ENCODE data around the gene RBBP4.

RBBP4 gene

DNA sequence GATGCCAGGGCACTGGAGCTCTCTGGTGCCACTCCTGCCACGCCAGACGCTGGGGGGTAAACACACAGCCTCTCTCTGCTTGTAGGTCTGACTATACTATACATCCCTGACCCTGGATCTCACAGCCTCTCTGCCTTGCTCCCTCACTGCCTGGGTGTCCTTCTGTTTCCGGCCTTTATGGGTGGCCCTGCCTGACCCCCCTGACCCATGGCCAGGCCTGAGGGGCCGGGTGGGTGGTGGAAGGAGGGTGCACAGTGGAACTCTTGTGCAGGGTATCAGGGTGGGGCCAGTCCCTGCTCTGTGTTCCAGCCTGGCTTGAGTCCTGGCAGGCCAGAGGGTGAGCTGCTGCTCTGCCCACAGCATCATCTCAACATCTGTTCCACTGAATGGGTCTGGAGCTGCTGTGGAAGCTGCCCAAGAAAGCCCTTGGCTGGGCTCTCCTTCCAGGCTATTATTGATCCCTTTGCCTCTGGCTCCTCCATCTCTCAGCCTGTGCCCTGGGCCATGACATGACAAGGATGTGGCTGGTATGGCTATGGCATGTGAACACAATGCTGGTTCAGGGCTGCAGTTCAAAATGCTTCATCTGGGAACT, 68.8 kb downstream of the RBBP4 start:
- no peak for DNase-seq (ENCODE audit: low read depth in 2 of 2)

DNA sequence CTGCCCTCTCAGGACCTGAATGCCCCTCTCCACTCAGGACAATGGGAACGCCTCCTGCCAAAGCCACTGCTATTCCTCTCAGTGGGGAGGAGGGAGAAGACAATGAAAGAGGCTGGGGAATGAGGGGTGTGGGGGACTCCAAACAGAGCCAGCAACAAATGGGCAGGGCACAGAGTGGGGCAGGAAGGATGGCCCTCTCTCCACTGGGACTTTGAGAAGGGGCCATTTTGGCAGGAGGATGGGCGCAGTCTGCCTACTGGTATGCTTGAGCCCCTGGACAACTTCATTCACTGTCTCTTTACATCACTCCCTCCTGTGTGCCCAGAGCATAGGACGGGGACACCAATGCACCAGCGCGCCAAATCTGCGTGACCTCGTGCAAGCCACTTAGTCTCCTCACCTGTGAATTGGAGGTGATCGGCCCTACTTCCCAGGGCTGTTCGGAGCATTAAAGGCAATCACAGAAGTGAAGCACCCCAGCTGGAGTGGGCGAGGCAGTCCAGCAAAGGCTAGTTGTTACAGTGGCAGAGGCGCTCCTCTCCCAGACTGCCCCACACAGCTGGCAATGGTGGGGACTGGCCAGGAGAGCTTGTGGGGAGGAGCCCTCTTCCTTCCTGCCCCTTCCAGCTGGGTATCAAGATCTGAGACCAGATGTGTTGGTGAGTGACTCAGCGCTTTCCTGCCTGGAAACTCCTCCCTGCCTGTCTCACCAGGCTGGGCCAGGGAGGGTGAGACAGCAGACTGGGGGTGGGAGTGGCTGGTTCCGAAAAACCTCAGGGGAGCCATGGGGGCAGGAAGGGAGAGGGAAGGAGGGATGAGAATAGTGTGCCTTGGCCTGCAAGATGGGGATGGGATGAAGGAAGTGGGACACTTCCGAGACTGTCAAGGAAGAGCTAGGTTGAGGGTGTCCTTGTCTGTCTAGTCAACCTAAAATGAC, 73.9 kb downstream of the RBBP4 start:
- DNase-seq (ENCODE audit: low read depth in 2 of 2): no peak

DNA sequence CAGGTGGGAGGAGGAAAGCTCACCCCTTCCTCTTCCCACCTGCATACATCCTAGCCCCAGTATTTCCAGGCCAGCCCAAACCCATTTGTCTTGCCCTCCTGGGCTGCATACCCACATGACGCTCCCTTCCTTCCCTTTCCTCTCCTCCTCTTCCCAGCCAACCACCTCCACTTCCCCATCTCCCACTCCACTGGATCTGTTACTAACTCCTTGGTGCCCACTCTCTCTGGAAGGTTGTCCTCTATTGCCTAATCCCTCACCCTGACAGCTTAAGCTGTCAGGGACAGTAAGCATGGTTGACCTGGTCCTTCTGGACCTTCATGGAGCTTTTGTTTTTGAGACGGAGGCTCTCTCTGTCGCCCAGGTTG, 74.6 kb downstream of the RBBP4 start:
- DNase-seq (ENCODE audit: low read depth in 2 of 2): no peak

DNA sequence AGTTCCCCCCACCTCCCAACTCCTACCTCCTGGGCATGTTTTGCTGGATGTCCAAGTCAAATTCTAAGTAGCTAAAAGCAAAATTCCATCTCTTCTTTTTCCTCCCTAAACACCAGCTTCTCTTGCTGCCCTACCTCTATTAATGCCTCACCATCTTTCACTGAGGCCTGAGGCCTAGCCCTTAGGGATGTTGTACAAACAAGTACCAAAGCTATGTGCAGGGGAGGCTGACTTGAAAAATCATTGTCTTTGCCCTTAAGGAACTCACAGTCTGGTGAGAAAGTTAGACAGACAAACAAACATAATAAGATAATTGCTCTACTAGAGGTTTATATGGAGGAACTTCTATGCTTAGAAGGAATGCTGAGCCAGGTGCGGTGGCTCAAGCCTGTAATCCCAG, 76.9 kb downstream of the RBBP4 start:
- DNase-seq (ENCODE audit: low read depth in 2 of 2): no peak

DNA sequence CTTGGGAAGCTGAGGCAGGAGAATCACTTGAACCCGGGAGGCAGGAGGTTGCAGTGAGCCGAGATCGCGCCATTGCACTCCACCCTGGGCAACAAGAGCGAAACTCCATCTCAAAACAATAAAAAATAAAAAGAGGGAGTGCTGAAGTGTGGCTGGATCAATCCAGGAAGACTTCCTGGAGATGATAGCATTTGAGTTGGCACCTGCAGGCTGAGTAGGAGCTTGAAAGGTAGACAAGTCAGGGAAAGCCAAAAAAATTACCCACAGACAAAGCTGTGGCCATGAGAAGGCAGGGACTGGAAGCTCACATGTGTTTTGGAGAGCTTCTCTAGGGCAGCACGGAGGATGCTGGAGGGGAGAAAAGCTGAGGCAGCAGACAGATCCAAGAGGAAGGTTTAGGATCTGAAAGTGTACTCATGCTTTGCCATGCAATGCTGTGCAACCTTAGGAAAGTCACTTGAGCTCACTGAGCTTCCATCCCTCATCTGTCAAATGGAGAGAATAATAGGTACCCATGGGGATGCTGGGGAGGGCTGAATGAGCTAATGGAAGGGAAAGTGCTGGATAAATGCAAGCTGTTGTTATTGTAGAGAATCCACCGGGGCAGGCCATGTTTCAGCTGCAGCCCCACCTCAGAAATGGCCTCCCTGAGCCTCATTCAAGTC, 77.5 kb downstream of the RBBP4 start:
- DNase-seq (ENCODE audit: low read depth in 2 of 2): no peak

DNA sequence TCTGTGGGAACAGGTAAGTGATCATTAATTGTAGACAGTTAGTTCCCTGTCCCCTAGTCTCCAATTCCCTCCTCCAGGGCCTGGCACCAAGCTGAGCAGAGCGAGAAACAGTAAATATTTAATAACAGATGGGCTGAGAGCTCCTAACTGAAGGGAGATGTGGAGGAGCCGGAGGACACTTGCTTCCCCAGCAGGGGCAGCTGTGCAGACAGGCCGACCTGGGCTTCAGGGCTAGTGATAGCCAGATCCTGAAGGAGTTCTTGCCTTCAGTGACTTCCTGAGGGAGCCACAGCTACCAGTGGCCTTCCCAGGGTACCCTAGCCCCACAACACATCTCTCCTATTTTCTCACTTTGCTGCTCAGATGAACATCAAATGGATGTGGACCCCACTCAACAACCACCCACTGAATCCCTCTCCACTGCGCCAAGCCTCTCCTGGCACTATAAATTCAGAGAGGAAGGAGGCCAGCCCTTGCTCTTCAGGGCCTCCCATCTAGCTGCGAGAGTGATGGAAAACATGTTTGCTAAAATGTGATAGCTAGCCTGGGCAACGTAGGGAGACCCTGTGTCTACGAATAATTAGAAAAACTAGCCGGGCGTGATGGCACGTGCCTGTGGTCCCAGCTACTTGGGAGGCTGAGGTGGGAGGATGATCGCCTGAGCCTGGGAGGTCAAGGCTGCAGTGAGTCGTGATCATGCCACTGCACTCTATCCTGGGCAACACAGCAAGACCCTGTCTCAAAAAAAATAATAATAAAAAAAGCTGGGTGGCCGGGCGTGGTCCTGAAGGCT, 78.4 kb downstream of the RBBP4 start:
- no peak for DNase-seq (ENCODE audit: low read depth in 2 of 2)

DNA sequence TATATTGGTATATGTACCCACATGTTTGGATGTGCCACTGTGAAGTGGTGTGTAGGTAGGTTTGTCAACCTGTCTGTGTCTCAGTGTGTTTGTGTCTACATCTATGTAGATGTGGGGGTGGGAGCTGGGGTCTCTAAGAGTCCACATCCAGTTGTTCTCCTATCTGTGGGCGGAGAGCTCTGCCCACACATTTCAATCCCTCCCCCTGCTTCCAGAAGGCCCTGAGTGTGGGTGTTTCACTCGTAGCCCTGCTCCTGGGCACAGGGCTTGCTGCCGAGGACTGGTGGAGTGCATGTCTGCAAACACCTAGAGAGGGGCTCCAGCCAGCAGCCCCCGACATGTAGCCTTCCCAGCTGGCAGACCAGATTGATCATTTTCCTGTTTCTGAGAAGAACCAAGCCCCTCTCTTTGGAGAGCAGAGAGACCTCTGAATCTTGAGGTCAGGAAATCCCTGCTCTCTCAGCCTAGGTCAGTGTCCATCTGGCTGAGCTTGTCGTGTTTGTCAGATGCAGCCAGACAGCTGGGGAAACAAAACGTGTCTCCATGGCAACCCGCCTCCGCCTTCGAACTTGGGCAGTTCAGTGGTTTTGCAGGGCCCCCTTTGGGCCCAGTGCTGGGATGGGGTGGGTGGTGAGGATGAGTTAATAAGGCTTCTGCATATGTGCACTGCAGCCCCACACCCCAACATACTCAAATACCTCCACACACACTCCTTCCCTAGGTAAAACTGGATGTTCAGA, 82.7 kb downstream of the RBBP4 start:
- DNase-seq (ENCODE audit: low read depth in 2 of 2): no peak
